Ecto neural progenitor cell (in vitro differentiated cells): ENCODE data around the gene PILRA.

Experiments used
- DNase-seq: peaks from one replicate; pipeline ENCODE4 v3.0.0-alpha.2; 2018; ENCODE audit warnings: low spot score

Gene PILRA

GRCh38 chr7:100413346-100413745, 40.1 kb downstream of the PILRA start:
- no peak for DNase-seq

- no peak for DNase-seq
These were observed 40.6 kb downstream of the PILRA start for GRCh38 chr7:100413889-100414288.

- no peak for DNase-seq
These were observed 42.2 kb downstream of the PILRA start for GRCh38 chr7:100415448-100415847.

GRCh38 chr7:100418930-100419659, 45.8 kb downstream of the PILRA start:
- DNase-seq = no peak

- no peak for DNase-seq
These were observed 46.5 kb downstream of the PILRA start for GRCh38 chr7:100419660-100420226.

GRCh38 chr7:100423315-100423714, 50.0 kb downstream of the PILRA start:
- no peak for DNase-seq

GRCh38 chr7:100425347-100425746, 52.1 kb downstream of the PILRA start:
- DNase-seq = no peak

GRCh38 chr7:100426516-100426915, 53.2 kb downstream of the PILRA start:
- no peak for DNase-seq

- DNase-seq = no peak
These were observed 54.5 kb downstream of the PILRA start for GRCh38 chr7:100427762-100428198.

- DNase-seq = peak; percentile 93
These were observed 55.1 kb downstream of the PILRA start, which contains the start of gene ZCWPW1 for GRCh38 chr7:100428199-100428966. ZCWPW1 (minus strand) TSS chr7:100428703; CDS start chr7:100420649, 8,054 bp downstream.

- peak; percentile 100 for DNase-seq
These were observed 55.8 kb downstream of the PILRA start for GRCh38 chr7:100428967-100429636.

GRCh38 chr7:100429637-100430492, 56.6 kb downstream of the PILRA start, which contains the start of gene MEPCE:
MEPCE (plus strand) TSS chr7:100429831; CDS start chr7:100430019, 188 bp downstream.
- DNase-seq = peak; percentile 98

- no peak for DNase-seq
These were observed 57.4 kb downstream of the PILRA start for GRCh38 chr7:100430493-100431285.

- DNase-seq = no peak
These were observed 58.0 kb downstream of the PILRA start for GRCh38 chr7:100431286-100431735.

- no peak for DNase-seq
These were observed 58.8 kb downstream of the PILRA start for GRCh38 chr7:100432053-100432452.

GRCh38 chr7:100432621-100433275, 59.5 kb downstream of the PILRA start:
- no peak for DNase-seq

- DNase-seq = no peak
These were observed 59.9 kb downstream of the PILRA start for GRCh38 chr7:100433276-100433591.

GRCh38 chr7:100433592-100434296, 60.5 kb downstream of the PILRA start:
- no peak for DNase-seq
